Measurements from ENCODE around the gene SLC6A19. TPM values are rescaled to one million over a fixed set of nuclear protein-coding genes. Genes with fewer than 3 reads are reported as not detected.

The SLC6A19 gene
- total RNA-seq, 1 donor from 2014 or later: 2.2 TPM

DNA sequence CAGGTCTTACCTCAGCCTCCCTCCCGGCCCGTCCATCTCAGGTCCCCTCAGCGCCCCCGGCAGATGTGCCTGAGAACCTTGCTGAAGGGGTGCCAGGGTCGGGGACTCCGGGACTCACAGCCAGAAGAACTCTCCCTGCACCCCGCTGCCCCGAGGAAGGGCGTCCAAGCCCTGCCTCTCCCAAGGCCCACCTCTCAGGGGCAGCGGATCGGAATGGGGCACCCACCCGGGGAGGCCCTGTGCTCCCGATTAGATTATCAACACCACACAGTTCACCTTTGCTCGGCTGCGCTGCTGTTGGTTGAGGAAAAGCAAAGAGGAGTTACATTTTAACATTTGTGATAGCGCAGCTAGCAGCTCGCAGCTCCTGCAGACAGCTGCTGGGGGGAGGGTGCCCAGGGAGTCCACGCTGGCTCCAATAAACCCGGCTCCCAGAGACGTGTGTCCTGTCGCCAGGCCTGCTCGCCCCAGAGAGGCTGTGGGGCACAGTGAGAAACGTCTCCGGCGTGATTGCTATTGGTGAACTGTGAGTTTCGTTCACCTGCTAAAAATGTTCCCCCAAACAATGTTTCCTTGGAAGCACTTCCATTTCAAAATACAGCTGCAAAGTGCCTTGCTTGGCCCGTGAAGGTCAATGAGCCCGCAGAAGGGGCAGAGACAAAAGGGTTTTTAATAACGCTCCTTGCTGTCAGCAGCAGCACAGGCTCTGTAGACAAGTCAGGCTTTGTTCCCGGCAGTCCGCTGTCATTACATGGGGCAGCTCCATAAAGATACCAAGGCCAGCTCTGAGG is 18.6 kb upstream of the SLC6A19 start:
- TF ChIP-seq, protein P1, sequence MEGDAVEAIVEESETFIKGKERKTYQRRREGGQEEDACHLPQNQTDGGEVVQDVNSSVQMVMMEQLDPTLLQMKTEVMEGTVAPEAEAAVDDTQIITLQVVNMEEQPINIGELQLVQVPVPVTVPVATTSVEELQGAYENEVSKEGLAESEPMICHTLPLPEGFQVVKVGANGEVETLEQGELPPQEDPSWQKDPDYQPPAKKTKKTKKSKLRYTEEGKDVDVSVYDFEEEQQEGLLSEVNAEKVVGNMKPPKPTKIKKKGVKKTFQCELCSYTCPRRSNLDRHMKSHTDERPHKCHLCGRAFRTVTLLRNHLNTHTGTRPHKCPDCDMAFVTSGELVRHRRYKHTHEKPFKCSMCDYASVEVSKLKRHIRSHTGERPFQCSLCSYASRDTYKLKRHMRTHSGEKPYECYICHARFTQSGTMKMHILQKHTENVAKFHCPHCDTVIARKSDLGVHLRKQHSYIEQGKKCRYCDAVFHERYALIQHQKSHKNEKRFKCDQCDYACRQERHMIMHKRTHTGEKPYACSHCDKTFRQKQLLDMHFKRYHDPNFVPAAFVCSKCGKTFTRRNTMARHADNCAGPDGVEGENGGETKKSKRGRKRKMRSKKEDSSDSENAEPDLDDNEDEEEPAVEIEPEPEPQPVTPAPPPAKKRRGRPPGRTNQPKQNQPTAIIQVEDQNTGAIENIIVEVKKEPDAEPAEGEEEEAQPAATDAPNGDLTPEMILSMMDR (IDR thresholded peaks at IDR 0.05; ENCODE audit: unreplicated experiment): no peak
- DNase-seq (ENCODE audit: low spot score, unreplicated experiment): peak; percentile 35
- Mint-ChIP-seq H3K27me3 (no peaks in the 10 kb centered on the region), H3K4me1 (ENCODE audit: low read depth) (peaks cover 34% of the 10 kb centered on the region), H3K9me3 (ENCODE audit: low read depth) (no peaks in the 10 kb centered on the region), H3K27ac (peak overlapping the region; percentile 94), H3K36me3 (ENCODE audit: insufficient read depth) (no peaks in the 10 kb centered on the region), H3K4me3 (ENCODE audit: low read depth) (peak overlapping the region; percentile 60)

DNA sequence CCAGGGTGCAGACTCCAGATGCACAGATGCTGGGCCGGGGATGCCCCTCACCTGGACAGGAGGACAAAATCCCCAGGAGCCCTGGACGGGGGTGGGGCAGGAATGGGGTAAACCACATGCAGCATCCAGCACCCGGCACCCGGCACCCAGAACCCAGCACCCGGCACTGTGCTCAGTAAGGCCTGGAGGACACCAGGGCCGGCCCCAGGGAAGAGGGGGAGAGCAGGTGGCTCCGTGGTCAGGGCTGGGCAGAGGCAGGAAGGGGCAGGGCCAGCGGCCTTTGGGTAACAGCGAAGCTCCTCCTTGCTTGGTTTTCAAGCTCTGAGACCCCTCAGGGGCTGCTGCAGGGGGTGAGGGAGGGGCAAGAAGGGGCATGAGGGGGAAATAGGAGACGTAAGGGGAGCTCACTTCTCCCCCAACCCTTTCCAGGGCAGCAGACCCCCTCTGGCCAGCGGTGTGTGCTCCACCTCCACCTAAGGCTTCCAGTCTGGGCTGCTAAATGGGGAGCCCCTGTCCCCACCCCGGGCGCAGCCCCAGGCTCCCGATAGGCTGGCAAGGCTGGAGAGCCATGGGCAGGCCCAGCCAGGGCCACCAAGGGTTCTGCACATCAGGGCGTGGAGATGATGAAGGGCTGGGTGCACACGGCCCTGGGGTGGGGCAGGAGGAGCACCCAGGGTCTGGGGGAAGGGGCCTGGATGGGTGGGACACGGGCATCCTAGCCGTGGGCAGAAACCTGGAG is 17.8 kb upstream of the SLC6A19 start:
- DNase-seq (ENCODE audit: low spot score, unreplicated experiment): no peak
- H3K4me3 Mint-ChIP-seq (ENCODE audit: low read depth): peak overlapping the region; percentile 60
- H3K27me3 Mint-ChIP-seq: no peaks in the 10 kb centered on the region
- peak overlapping the region; percentile 94 for H3K27ac Mint-ChIP-seq
- H3K4me1 Mint-ChIP-seq (ENCODE audit: low read depth): peaks cover 36% of the 10 kb centered on the region
- H3K9me3 Mint-ChIP-seq (ENCODE audit: low read depth): no peaks in the 10 kb centered on the region
- TF ChIP-seq, protein P1 (IDR thresholded peaks at IDR 0.05; ENCODE audit: unreplicated experiment): no peak
- no peaks in the 10 kb centered on the region for H3K36me3 Mint-ChIP-seq (ENCODE audit: insufficient read depth)

DNA sequence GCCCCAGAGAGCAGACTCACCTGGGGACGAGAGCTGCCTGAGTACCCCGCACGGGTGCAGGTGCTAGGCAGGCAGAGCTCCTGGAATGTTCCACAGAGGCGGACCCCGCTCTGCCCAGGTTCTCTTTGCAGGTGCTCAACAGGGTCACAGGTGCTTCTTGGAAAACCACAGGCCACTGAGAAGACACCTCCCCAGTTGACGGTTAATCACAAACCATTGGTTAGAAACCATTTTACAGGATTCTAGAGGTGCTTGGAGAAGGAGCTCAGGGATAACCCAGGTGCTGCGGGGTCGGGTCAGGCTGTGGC is 17.3 kb upstream of the SLC6A19 start:
- no peak for DNase-seq (ENCODE audit: low spot score, unreplicated experiment)
- no peaks in the 10 kb centered on the region for H3K27me3 Mint-ChIP-seq
- H3K4me3 Mint-ChIP-seq (ENCODE audit: low read depth): no peak overlapping the region
- no peaks in the 10 kb centered on the region for H3K9me3 Mint-ChIP-seq (ENCODE audit: low read depth)
- TF ChIP-seq, protein P1 (IDR thresholded peaks at IDR 0.05; ENCODE audit: unreplicated experiment): no peak
- no peak overlapping the region for H3K27ac Mint-ChIP-seq
- H3K4me1 Mint-ChIP-seq (ENCODE audit: low read depth): peaks cover 38% of the 10 kb centered on the region
- no peaks in the 10 kb centered on the region for H3K36me3 Mint-ChIP-seq (ENCODE audit: insufficient read depth)

DNA sequence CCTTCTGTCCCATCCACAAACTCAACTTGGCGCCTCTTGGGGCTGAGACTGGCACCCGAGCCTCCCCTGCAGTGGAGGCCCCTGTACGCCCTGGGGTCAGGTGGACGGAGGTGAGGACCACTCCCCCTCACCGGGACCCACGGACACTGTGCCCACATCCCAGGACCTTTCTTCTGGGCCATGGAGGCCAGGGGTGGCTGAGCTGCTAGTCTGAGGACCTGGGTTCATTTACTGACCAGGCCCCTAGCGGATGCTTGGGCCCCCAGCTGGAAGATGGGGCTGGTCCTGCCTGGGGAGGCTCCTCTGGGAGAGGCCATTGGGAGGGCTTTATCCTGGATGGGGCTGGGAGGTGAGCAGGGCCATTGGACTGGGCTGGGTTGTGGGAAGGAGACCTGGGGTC is 16.9 kb upstream of the SLC6A19 start:
- no peak for DNase-seq (ENCODE audit: low spot score, unreplicated experiment)
- H3K4me3 Mint-ChIP-seq (ENCODE audit: low read depth): no peak overlapping the region
- H3K27me3 Mint-ChIP-seq: no peaks in the 10 kb centered on the region
- no peak overlapping the region for H3K27ac Mint-ChIP-seq
- TF ChIP-seq, protein P1 (IDR thresholded peaks at IDR 0.05; ENCODE audit: unreplicated experiment): no peak
- H3K36me3 Mint-ChIP-seq (ENCODE audit: insufficient read depth): no peaks in the 10 kb centered on the region
- peaks cover 41% of the 10 kb centered on the region for H3K4me1 Mint-ChIP-seq (ENCODE audit: low read depth)
- no peaks in the 10 kb centered on the region for H3K9me3 Mint-ChIP-seq (ENCODE audit: low read depth)

DNA sequence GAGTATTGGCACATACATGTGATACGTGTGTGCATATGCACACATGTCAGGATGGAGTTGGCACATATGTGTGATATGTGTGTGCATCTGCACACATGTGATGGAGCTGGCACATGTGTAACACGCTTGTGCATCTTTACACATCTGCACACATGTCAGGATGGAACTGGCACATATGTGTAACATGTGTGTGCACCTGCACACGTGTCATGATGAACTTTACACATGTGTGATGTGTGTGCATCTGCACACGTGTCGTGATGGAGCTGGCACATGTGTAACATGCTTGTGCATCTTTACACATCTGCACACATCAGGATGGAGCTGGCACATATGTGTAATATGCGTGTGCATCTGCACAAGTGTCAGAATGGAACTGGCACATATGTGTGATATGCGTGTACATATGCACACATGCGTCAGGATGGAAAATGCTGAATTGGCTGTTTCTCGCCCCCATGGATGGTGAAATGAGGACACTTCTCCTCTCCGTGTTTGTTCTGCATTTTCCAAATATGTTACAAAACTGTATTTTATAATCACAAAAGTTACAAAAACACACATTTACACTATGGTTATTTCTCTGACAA is 16.3 kb upstream of the SLC6A19 start:
- H3K27me3 Mint-ChIP-seq: no peaks in the 10 kb centered on the region
- H3K36me3 Mint-ChIP-seq (ENCODE audit: insufficient read depth): no peaks in the 10 kb centered on the region
- H3K9me3 Mint-ChIP-seq (ENCODE audit: low read depth): no peaks in the 10 kb centered on the region
- no peak for DNase-seq (ENCODE audit: low spot score, unreplicated experiment)
- no peak overlapping the region for H3K4me3 Mint-ChIP-seq (ENCODE audit: low read depth)
- H3K4me1 Mint-ChIP-seq (ENCODE audit: low read depth): peaks cover 41% of the 10 kb centered on the region
- peak overlapping the region; percentile 91 for H3K27ac Mint-ChIP-seq
- TF ChIP-seq, protein P1 (IDR thresholded peaks at IDR 0.05; ENCODE audit: unreplicated experiment): no peak
